CD14-positive monocyte (primary cell): ENCODE results near the gene HVCN1. TPM values are rescaled to one million over a fixed set of nuclear protein-coding genes. Genes with fewer than 3 reads are reported as not detected.

Source experiments
- DNase-seq, 3 donors: peaks; one replicate each; pipeline ENCODE4 v3.0.0-alpha.2; 2011 to 2022
- H2AFZ ChIP-seq: 2 replicates; pipeline ENCODE4 v1.6.0; 2012; ENCODE audit warnings: mild to moderate bottlenecking, low read depth, low read length, inconsistent platforms; ENCODE audit not compliant: insufficient read depth, poor library complexity, severe bottlenecking
- H3K27ac ChIP-seq, 2 donors: 1 replicate in 1 of 2; 2 replicates in 1 of 2; pipeline ENCODE4 v1.5.1; 2012 to 2013; ENCODE audit warnings: low read length in 2 of 2, control low read depth in 1 of 2, inconsistent platforms in 1 of 2, low read depth in 1 of 2, mild to moderate bottlenecking in 1 of 2
- H3K27me3 ChIP-seq, 2 donors: one replicate each; pipeline versions ENCODE4 v1.6.0 to v1.6.1; 2011 to 2013; ENCODE audit warnings: low read length in 2 of 2; ENCODE audit not compliant: control insufficient read depth in 2 of 2, insufficient read depth in 2 of 2
- H3K36me3 ChIP-seq, 2 donors: replicated peaks in 1 of 2; 1 replicate in 1 of 2; 2 replicates in 1 of 2; pipeline versions ENCODE4 v1.5.1 to v1.6.1; 2012 to 2013; ENCODE audit warnings: low read length in 2 of 2, control low read depth in 1 of 2, inconsistent platforms in 1 of 2, mild to moderate bottlenecking in 1 of 2; ENCODE audit not compliant: insufficient read depth in 2 of 2, control insufficient read depth in 1 of 2
- H3K4me1 ChIP-seq, 2 donors: 1 replicate in 1 of 2; 2 replicates in 1 of 2; pipeline versions ENCODE4 v1.5.1 to v1.6.1; 2012 to 2013; ENCODE audit warnings: low read length in 2 of 2, control low read depth in 1 of 2, inconsistent platforms in 1 of 2, mild to moderate bottlenecking in 1 of 2, moderate library complexity in 1 of 2; ENCODE audit not compliant: insufficient read depth in 2 of 2, control insufficient read depth in 1 of 2
- H3K4me2 ChIP-seq: replicated peaks from 2 replicates; pipeline ENCODE3; 2012; ENCODE audit warnings: low read length, moderate library complexity, mild to moderate bottlenecking; ENCODE audit not compliant: poor library complexity, severe bottlenecking; ENCODE audit errors: extremely low read depth
- H3K4me3 ChIP-seq, 3 experiments: fragments of 200-600 bp in 1 of 3; sonication (generic) in 1 of 3; replicated peaks in 1 of 3; 1 replicate in 2 of 3; 2 replicates in 1 of 3; pipeline ENCODE4 v1.5.1; 2011 to 2013; ENCODE audit warnings: low read length in 3 of 3, mild to moderate bottlenecking in 3 of 3, control low read depth in 2 of 3, low read depth in 2 of 3, inconsistent platforms in 1 of 3, moderate library complexity in 1 of 3
- H3K79me2 ChIP-seq: 2 replicates; pipeline ENCODE4 v1.6.0; 2012; ENCODE audit warnings: mild to moderate bottlenecking, control low read depth, inconsistent platforms, low read length, moderate library complexity; ENCODE audit not compliant: insufficient read depth
- H3K9ac ChIP-seq: 2 replicates; pipeline ENCODE4 v1.6.0; 2017; ENCODE audit warnings: low read length, mild to moderate bottlenecking; ENCODE audit not compliant: insufficient read depth, poor library complexity, severe bottlenecking
- H3K9me3 ChIP-seq, 2 donors: replicated peaks in 1 of 2; 1 replicate in 1 of 2; 2 replicates in 1 of 2; pipeline versions ENCODE4 v1.5.1 to v1.6.1; 2012 to 2013; ENCODE audit warnings: low read length in 2 of 2, control low read depth in 1 of 2; ENCODE audit not compliant: control insufficient read depth in 1 of 2, insufficient read depth in 1 of 2
- H4K20me1 ChIP-seq: 2 replicates; pipeline ENCODE4 v1.6.0; 2012; ENCODE audit warnings: mild to moderate bottlenecking, low read length, control low read depth, moderate library complexity; ENCODE audit not compliant: insufficient read depth
- H3K27ac Mint-ChIP-seq, 7 donors: one replicate each; pipeline ENCODE4 v1.8.0; 2020; ENCODE audit warnings: mild to moderate bottlenecking in 7 of 7, mixed read lengths in 7 of 7, moderate library complexity in 6 of 7, inconsistent platforms in 2 of 7
- H3K27me3 Mint-ChIP-seq, 3 donors: one replicate each; pipeline ENCODE4 v1.8.0; 2021 to 2022; ENCODE audit warnings: low read depth in 3 of 3, mild to moderate bottlenecking in 3 of 3, mixed read lengths in 3 of 3, moderate library complexity in 3 of 3, inconsistent platforms in 1 of 3
- H3K36me3 Mint-ChIP-seq, 2 donors: one replicate each; pipeline ENCODE4 v1.8.0; 2020; ENCODE audit warnings: mixed read lengths in 2 of 2, inconsistent platforms in 1 of 2, mild to moderate bottlenecking in 1 of 2
- H3K4me1 Mint-ChIP-seq: one replicate; pipeline ENCODE4 v1.8.0; 2020; ENCODE audit warnings: mild to moderate bottlenecking, mixed read lengths
- H3K4me3 Mint-ChIP-seq, 2 donors: one replicate each; pipeline ENCODE4 v1.8.0; 2020; ENCODE audit warnings: mild to moderate bottlenecking in 2 of 2, mixed read lengths in 2 of 2, moderate library complexity in 1 of 2
- H3K9me3 Mint-ChIP-seq, 7 donors: one replicate each; pipeline ENCODE4 v1.8.0; 2020 to 2022; ENCODE audit warnings: mixed read lengths in 7 of 7, mild to moderate bottlenecking in 6 of 7, moderate library complexity in 6 of 7, inconsistent platforms in 2 of 7
- CTCF ChIP-seq: fragments of 200-600 bp; IDR thresholded peaks from one replicate; pipeline ENCODE4 v1.8.0; 2022; ENCODE audit warnings: antibody characterized with exemption, mild to moderate bottlenecking
- WGBS: methylation state at CpG from one replicate; pipeline ENCODE4 v1.1.5; 2013; ENCODE audit warnings: missing lambda C conversion rate; ENCODE audit not compliant: insufficient coverage; 5-methylcytosine and 5-hydroxymethylcytosine counted together
- intact Hi-C, 2 donors: fragments of 100-400 bp; cut with micrococcal nuclease; formaldehyde crosslinking; loops; one replicate each; pipeline versions ENCODE4 v1.15.0 to v1.15.1; 2023
- polyA plus RNA-seq, 3 donors: library from polyadenylated mRNA; depleted of rRNA in 1 of 3; unstranded in 2 of 3; stranded (reverse) in 1 of 3; fragments of 300-500 nt in 2 of 3; fragments of >200 nt in 1 of 3; fragmentation: Illumina TruSeq in 2 of 3; gene quantifications; 1 replicate in 2 of 3; 2 replicates in 1 of 3; pipeline ENCODE4 v1.2.3, GENCODE V29; 2012 to 2021

Gene HVCN1
- polyA plus RNA-seq, 3 donors = 119 to 167 (median 121) TPM

DNA sequence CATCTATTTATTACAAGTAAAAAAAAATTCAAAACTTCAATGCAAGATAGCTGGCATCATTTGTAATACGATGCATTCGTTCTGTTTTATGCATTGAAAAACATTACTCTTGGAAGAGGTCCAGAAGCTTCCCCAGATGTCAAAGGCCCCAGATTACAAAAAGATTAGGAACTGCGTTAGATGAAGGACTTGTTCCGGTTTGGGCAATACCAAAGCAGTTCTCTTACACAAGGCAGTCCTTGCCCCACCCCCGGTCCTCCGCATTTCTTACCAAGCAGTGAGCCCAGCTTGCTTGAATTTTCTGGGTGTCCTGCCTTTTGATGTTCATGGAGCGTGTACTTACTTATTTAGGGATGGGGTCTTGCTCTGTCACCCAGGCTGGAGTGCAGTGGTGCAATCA lies 4.8 kb upstream of the HVCN1 start:
- Histone ChIP-seq H3K9me3 (no peaks in the 10 kb centered on the region), H3K4me3 (peak overlapping the region in 1 of 3 experiments; percentile 65), H2AFZ (no peak overlapping the region), H3K79me2 (peaks cover 29% of the 10 kb centered on the region), H3K4me1 (peaks cover 95 to 96% of the 10 kb centered on the region in 2 donors), H3K9ac (peak overlapping the region; percentile 62), H3K27me3 (no peaks in the 10 kb centered on the region), H3K27ac (peak overlapping the region; percentile 76 to 90), H4K20me1 (no peaks in the 10 kb centered on the region), H3K4me2 (peak overlapping the region; percentile 64), H3K36me3 (no peaks in the 10 kb centered on the region)
- Mint-ChIP-seq H3K27ac (peak overlapping the region; percentile 94 to 98 (median 97)), H3K9me3 (no peaks in the 10 kb centered on the region), H3K4me1 (peaks cover 88% of the 10 kb centered on the region), H3K36me3 (peaks cover 0 to 3% of the 10 kb centered on the region in 2 donors), H3K4me3 (peak overlapping the region; percentile 39 to 76), H3K27me3 (no peaks in the 10 kb centered on the region)
- 0% methylated on average over 5 of the region's 7 CpGs for whole genome bisulfite sequencing
- intact Hi-C loops = loop anchor here in 1 of 2 donors (5.0 to 10.0 kb wide), 2 partner anchors 49 to 139 kb away; partner anchors contain the start of gene PPP1CC
- TF ChIP-seq CTCF = no peak
- DNase-seq = peak; percentile 77 to 89 (median 85)

DNA sequence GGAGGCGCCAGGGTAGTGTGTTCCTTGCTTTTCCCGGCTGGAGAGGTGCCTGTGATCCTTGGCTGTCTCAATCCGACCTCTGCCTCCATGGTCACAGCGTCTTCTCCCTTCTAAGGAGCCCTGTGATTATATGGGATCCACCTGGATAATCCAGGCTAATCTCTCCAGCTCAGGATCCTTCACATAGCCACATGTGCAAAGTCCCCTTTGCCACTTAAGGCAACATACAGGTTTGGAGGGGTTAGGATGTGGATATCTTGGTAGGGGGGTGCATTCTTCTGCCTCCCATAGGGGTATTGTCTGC lies 1.2 kb upstream of the HVCN1 start:
- WGBS = 71% methylated on average over 4 of the region's 4 CpGs
- Mint-ChIP-seq H3K36me3 (peaks cover 22 to 26% of the 10 kb centered on the region in 2 donors), H3K4me1 (peaks cover 87% of the 10 kb centered on the region), H3K27ac (peak overlapping the region; percentile 88 to 97 (median 96)), H3K27me3 (no peaks in the 10 kb centered on the region), H3K9me3 (no peaks in the 10 kb centered on the region), H3K4me3 (peak overlapping the region; percentile 85 to 90)
- Histone ChIP-seq H3K79me2 (peaks cover 49% of the 10 kb centered on the region), H3K9me3 (no peaks in the 10 kb centered on the region), H3K4me2 (peak overlapping the region; percentile 98), H3K4me1 (peaks cover 93 to 96% of the 10 kb centered on the region in 2 donors), H2AFZ (peak overlapping the region; percentile 85), H3K9ac (peak overlapping the region; percentile 89), H3K4me3 (peak overlapping the region in 1 of 3 experiments; percentile 98), H4K20me1 (peaks cover 36% of the 10 kb centered on the region), H3K36me3 (peaks cover 4 to 19% of the 10 kb centered on the region in 2 donors), H3K27me3 (no peaks in the 10 kb centered on the region), H3K27ac (peak overlapping the region; percentile 84 to 90)
- no peak for DNase-seq
- no peak for TF ChIP-seq CTCF
- intact Hi-C loops = loop anchor here in 1 of 2 donors (5.0 to 10.0 kb wide), 2 partner anchors 52 to 135 kb away; partner anchors contain the start of gene PPP1CC
